ENCODE results near the gene MRPL23. TPM values are rescaled to one million over a fixed set of nuclear protein-coding genes. Genes with fewer than 3 reads are reported as not detected.

MRPL23 gene
- total RNA-seq, 4 donors from 2014 or later = 36.7 to 196 (median 101) TPM

DNA sequence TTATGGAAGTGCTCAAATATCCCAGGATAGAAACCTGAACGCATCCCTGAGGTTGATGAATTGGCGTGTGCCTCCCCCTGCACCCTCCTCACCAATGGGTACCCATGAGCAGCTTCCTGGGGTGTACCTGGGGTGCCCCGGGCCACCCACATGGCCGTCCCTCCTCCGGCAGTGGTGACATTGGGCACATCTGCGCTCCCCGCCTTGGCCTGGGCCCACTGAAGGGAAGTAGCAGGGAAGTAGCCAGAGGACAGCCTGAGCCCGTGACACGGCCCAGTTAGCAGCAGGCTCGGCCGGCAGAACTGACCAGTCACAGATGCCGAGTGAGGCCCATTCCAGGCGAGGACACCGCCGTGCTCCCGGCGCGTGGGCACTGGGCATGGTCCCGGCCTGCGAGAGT, 16.7 kb downstream of the MRPL23 start:
- Histone ChIP-seq H3K27ac (peak overlapping the region in 1 of 2 donors; percentile 67), H3K4me1 (no peaks in the 10 kb centered on the region), H3K4me3 (no peak overlapping the region), H3K36me3 (no peaks in the 10 kb centered on the region), H3K27me3 (no peaks in the 10 kb centered on the region), H3K9me3 (no peaks in the 10 kb centered on the region)
- TF ChIP-seq, protein P1, sequence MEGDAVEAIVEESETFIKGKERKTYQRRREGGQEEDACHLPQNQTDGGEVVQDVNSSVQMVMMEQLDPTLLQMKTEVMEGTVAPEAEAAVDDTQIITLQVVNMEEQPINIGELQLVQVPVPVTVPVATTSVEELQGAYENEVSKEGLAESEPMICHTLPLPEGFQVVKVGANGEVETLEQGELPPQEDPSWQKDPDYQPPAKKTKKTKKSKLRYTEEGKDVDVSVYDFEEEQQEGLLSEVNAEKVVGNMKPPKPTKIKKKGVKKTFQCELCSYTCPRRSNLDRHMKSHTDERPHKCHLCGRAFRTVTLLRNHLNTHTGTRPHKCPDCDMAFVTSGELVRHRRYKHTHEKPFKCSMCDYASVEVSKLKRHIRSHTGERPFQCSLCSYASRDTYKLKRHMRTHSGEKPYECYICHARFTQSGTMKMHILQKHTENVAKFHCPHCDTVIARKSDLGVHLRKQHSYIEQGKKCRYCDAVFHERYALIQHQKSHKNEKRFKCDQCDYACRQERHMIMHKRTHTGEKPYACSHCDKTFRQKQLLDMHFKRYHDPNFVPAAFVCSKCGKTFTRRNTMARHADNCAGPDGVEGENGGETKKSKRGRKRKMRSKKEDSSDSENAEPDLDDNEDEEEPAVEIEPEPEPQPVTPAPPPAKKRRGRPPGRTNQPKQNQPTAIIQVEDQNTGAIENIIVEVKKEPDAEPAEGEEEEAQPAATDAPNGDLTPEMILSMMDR (IDR thresholded peaks at IDR 0.05) = no peak
- no peak for TF ChIP-seq POLR2A (IDR thresholded peaks at IDR 0.05)
- peak in 1 of 2 donors; percentile 16 for DNase-seq
- intact Hi-C loops (cut with DNase I; ENCODE audit: low total_unique reads) = no loop called here

DNA sequence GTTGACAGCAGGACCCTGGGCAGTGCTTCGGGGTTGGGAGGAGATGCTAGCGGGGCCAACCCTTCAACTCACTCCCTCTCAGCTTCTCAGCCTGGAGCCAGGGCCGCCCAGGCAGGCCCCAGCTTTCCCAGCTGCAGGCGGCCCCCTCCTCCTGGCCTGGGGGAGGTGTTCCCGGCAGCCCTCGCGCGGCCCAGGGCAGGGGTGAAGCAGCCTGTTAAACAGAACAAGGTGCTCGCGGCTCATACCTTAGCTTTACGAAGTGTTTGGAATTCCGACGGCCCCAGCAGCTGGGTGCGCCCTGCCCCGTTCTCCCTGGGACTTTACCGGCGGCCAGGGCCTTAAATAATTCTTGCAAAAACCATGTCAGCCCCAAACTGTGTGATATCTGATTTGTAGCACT, 17.2 kb downstream of the MRPL23 start:
- no peaks in the 10 kb centered on the region for H3K36me3 ChIP-seq
- TF ChIP-seq POLR2A (IDR thresholded peaks at IDR 0.05) = no peak
- TF ChIP-seq, protein P1 (IDR thresholded peaks at IDR 0.05) = no peak
- H3K4me1 ChIP-seq = no peaks in the 10 kb centered on the region
- H3K27me3 ChIP-seq = no peaks in the 10 kb centered on the region
- H3K4me3 ChIP-seq = no peak overlapping the region
- no peaks in the 10 kb centered on the region for H3K9me3 ChIP-seq
- H3K27ac ChIP-seq = no peak overlapping the region
- DNase-seq = no peak
- intact Hi-C loops (cut with DNase I; ENCODE audit: low total_unique reads) = no loop called here

DNA sequence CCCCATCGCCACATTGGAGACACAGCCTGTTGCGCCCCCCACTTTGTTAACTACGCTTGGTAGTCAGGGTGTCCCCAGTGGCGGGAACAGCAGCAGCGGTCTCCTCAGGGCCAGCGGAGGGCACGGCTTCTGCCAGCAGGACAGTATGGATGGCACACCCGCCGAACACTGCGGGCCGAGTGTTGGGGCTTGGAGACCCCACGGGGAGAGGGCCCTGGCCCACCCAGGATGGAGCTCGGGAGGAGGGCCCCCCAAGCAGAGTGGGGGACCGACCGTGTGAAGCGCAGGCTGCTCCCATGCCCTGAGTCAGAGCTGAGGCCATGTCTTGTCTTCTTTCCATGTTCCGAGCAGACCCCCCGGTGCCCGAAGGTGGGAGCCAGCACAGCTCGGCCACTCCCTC, 17.8 kb downstream of the MRPL23 start:
- Histone ChIP-seq H3K27ac (no peak overlapping the region), H3K4me3 (no peak overlapping the region), H3K4me1 (no peaks in the 10 kb centered on the region), H3K9me3 (no peaks in the 10 kb centered on the region), H3K36me3 (no peaks in the 10 kb centered on the region), H3K27me3 (no peaks in the 10 kb centered on the region)
- DNase-seq = no peak
- intact Hi-C loops (cut with DNase I; ENCODE audit: low total_unique reads) = no loop called here
- TF ChIP-seq POLR2A (IDR thresholded peaks at IDR 0.05) = no peak
- TF ChIP-seq, protein P1 (IDR thresholded peaks at IDR 0.05) = no peak

DNA sequence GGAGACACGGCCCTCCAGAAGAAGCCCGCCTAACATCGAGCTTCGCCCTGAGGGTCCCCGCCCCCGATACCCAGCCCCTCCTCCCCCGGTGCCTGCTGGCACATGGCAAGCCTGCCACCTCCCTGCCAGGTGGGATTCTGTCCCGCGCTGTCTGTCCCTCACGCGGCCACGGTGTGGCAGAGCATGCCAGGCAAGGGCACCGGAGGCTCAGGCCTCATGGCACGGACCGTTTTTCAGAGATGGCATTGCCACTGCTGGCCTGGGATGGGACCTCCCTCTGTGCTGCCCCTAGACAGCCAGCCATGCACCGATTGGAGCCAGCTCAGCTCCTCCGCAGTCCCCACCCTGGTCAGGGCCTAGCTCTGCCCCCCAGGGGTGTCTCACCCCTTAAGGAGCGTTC, 19.4 kb downstream of the MRPL23 start:
- Histone ChIP-seq H3K4me1 (no peaks in the 10 kb centered on the region), H3K36me3 (no peaks in the 10 kb centered on the region), H3K27ac (no peak overlapping the region), H3K9me3 (no peaks in the 10 kb centered on the region), H3K27me3 (no peaks in the 10 kb centered on the region), H3K4me3 (no peak overlapping the region)
- TF ChIP-seq, protein P1 (IDR thresholded peaks at IDR 0.05) = no peak
- no peak for TF ChIP-seq POLR2A (IDR thresholded peaks at IDR 0.05)
- no peak for DNase-seq
- intact Hi-C loops (cut with DNase I; ENCODE audit: low total_unique reads) = no loop called here

DNA sequence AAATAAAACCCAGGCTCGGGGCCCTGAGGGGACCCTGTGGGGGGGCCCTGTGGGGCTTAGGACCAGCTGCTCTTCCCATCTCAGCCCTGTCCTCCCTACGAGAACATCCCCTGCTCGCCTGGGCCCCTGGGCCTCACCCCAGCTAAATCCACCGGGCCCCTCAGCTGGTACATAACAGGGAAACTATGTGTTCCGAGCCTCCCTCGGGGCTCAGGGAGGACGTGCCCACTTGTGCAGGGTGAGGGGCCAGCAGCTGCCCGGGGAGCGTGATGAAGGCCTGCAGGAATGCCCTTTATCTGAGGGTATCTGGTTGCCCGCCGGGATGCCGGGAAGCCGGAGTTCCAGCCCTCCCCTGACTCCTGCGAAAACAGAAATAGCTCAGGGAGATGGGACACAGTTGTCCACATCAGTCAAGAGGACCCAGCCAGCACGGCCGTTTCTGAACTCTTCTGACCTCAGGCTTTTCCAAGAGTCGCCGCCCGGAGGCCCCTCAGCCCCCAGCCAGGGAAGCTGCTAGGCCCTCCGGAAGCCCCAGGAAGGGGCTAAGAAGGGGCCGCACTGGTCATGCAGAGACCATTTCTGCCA, 20.6 kb downstream of the MRPL23 start:
- DNase-seq = peak in 1 of 2 donors; percentile 12
- Histone ChIP-seq H3K36me3 (no peaks in the 10 kb centered on the region), H3K27ac (peak overlapping the region in 1 of 2 donors; percentile 61), H3K9me3 (no peaks in the 10 kb centered on the region), H3K4me1 (no peaks in the 10 kb centered on the region), H3K27me3 (no peaks in the 10 kb centered on the region), H3K4me3 (no peak overlapping the region)
- TF ChIP-seq, protein P1 (IDR thresholded peaks at IDR 0.05) = no peak
- no peak for TF ChIP-seq POLR2A (IDR thresholded peaks at IDR 0.05)
- intact Hi-C loops (cut with DNase I; ENCODE audit: low total_unique reads) = no loop called here

Data from uterus (tissue), 4 donors.